Retinal pigment epithelial cell (primary cell): ENCODE results near the gene TSPAN13.
"Not testable (repeated sequence)": the region's sequence is repeated elsewhere in the genome, so short reads cannot be mapped to it uniquely, and the experiment has no call there.

Source experiments
- DNase-seq: peaks from one replicate; pipeline ENCODE4 v3.0.0-alpha.2; 2010; ENCODE audit warnings: low read depth
- H3K4me3 ChIP-seq: 2 replicates; pipeline ENCODE4 v1.5.1; 2011; ENCODE audit warnings: mild to moderate bottlenecking, low read length, control low read depth, moderate library complexity
- CTCF ChIP-seq: conservative IDR thresholded peaks from 2 replicates; pipeline ENCODE4 v1.5.1; 2011; ENCODE audit warnings: low read depth, low read length, control low read depth, inconsistent platforms

Gene TSPAN13

GRCh38 chr7:16758631-16759611 is 5.4 kb downstream of the TSPAN13 start:
- no peak for TF ChIP-seq CTCF
- H3K4me3 ChIP-seq = no peak overlapping the region
- DNase-seq = no peak

- H3K4me3 ChIP-seq = no peak overlapping the region
- DNase-seq = no peak
These were observed 6.3 kb downstream of the TSPAN13 start for GRCh38 chr7:16759840-16760239.

GRCh38 chr7:16762177-16762576 is 8.6 kb downstream of the TSPAN13 start:
- DNase-seq = no peak
- no peak overlapping the region for H3K4me3 ChIP-seq
- no peak for TF ChIP-seq CTCF

More at GRCh38 chr7:16759840-16760239, 6.3 kb downstream of the TSPAN13 start:
- TF ChIP-seq CTCF = no peak

- no peak for TF ChIP-seq CTCF
- H3K4me3 ChIP-seq = no peak overlapping the region
- no peak for DNase-seq
These were observed 11.4 kb downstream of the TSPAN13 start for GRCh38 chr7:16764942-16765341.

- DNase-seq = no peak
- no peak for TF ChIP-seq CTCF
- no peak overlapping the region for H3K4me3 ChIP-seq
These were observed 11.9 kb downstream of the TSPAN13 start for GRCh38 chr7:16765436-16765859.

- DNase-seq, H3K4me3 ChIP-seq: not testable (repeated sequence)
These were observed 16.4 kb downstream of the TSPAN13 start for GRCh38 chr7:16769994-16770393.

GRCh38 chr7:16770657-16771329 is 17.2 kb downstream of the TSPAN13 start:
- H3K4me3 ChIP-seq = no peak overlapping the region
- no peak for TF ChIP-seq CTCF
- no peak for DNase-seq
